Panc1 (cell line): Measurements from ENCODE around the gene LIPC. TPM values are rescaled to one million over a fixed set of nuclear protein-coding genes. Genes with fewer than 3 reads are reported as not detected.

ENCODE experiments used
- ATAC-seq: fragments of 200-7000 bp; cut with Tn5 transposase; 2 replicates; pipeline ENCODE4 v1.9.1; 2020; ENCODE audit warnings: mild to moderate bottlenecking, moderate library complexity
- BruUV-seq: library from RNA; stranded (reverse); fragments of 400-500 nt; replicated peaks from 2 replicates; lab custom pipeline; 2021; lab: Mats Ljungman, UMichigan
- CTCF ChIA-PET: fragments of 300-600 bp; sonication (Branson Sonifier 250); formaldehyde crosslinking; loops from one replicate; lab custom pipeline; 2022; ENCODE audit warnings: antibody characterized with exemption; lab: Charles Lee
- POLR2A ChIA-PET: fragments of 300-600 bp; sonication (Branson Sonifier 250); formaldehyde crosslinking; loops from one replicate; lab custom pipeline; 2022; ENCODE audit warnings: antibody characterized with exemption; lab: Charles Lee
- DNase-seq: peaks from one replicate; pipeline ENCODE4 v3.0.0-alpha.2; 2010; ENCODE audit warnings: low read depth, low spot score
- H3K27ac ChIP-seq: 2 replicates; pipeline ENCODE4 v1.5.1; 2011; ENCODE audit warnings: mild to moderate bottlenecking, low read length, inconsistent platforms
- H3K27me3 ChIP-seq: fragments of 200-500 bp; sonication (Bioruptor generic); 2 replicates; pipeline ENCODE4 v1.6.0; 2014; ENCODE audit warnings: low read length, inconsistent platforms; ENCODE audit not compliant: control insufficient read depth, insufficient read depth
- H3K36me3 ChIP-seq: fragments of 200-500 bp; sonication (Bioruptor generic); 2 replicates; pipeline ENCODE4 v1.5.1; 2014; ENCODE audit warnings: inconsistent platforms, mild to moderate bottlenecking, low read length, moderate library complexity; ENCODE audit not compliant: control insufficient read depth, insufficient read depth
- H3K4me1 ChIP-seq: 2 replicates; pipeline ENCODE4 v1.5.1; 2011; ENCODE audit warnings: inconsistent platforms, mild to moderate bottlenecking, low read length, moderate library complexity; ENCODE audit not compliant: control insufficient read depth, insufficient read depth
- H3K4me3 ChIP-seq, 2 experiments: 2 replicates each; pipeline ENCODE4 v1.5.1; 2011 to 2012; ENCODE audit warnings: low read depth in 2 of 2, low read length in 2 of 2, mild to moderate bottlenecking in 2 of 2, inconsistent platforms in 1 of 2, moderate library complexity in 1 of 2
- H3K9me3 ChIP-seq: fragments of 200-500 bp; sonication (Bioruptor generic); 2 replicates; pipeline ENCODE4 v1.5.1; 2014; ENCODE audit warnings: low read depth, mild to moderate bottlenecking, inconsistent platforms, low read length, moderate library complexity; ENCODE audit not compliant: control insufficient read depth, insufficient read depth
- CTCF ChIP-seq: fragments of 450-650 bp; IDR thresholded peaks from 2 replicates; pipeline ENCODE4 v1.5.1; 2017; ENCODE audit warnings: mild to moderate bottlenecking
- POLR2AphosphoS5 ChIP-seq: IDR thresholded peaks from 2 replicates; pipeline ENCODE4 v1.6.1; 2012; ENCODE audit warnings: mild to moderate bottlenecking, low read depth, low read length, moderate library complexity
- REST ChIP-seq, 2 experiments: IDR thresholded peaks; 2 replicates each; pipeline ENCODE4 v1.6.1; 2011 to 2012; ENCODE audit warnings: low read depth in 2 of 2, control low read depth in 1 of 2, low read length in 1 of 2, mild to moderate bottlenecking in 1 of 2, moderate library complexity in 1 of 2; ENCODE audit not compliant: insufficient read depth in 1 of 2
- SIN3A ChIP-seq: IDR thresholded peaks from 2 replicates; pipeline ENCODE4 v1.6.1; 2012; ENCODE audit warnings: low read depth, mild to moderate bottlenecking, low read length, moderate library complexity, borderline replicate concordance; ENCODE audit not compliant: insufficient read depth
- TCF7L2 ChIP-seq: IDR thresholded peaks from 2 replicates; pipeline ENCODE4 v1.6.1; 2011; ENCODE audit warnings: mild to moderate bottlenecking, low read depth, low read length, inconsistent platforms
- in situ Hi-C: cut with HindIII; loops from 2 replicates; pipeline ENCODE4 v1.10.0; 2016; ENCODE audit warnings: low sequenced_read_pairs, low pct_unique_long_range_greater_than_20kb
- intact Hi-C: fragments of 100-400 bp; cut with micrococcal nuclease; formaldehyde crosslinking; loops from one replicate; pipeline ENCODE4 v1.10.0; 2022; ENCODE audit not compliant: unreplicated experiment
- total RNA-seq: library from RNA; stranded (reverse); gene quantifications from one replicate; pipeline ENCODE4 v1.2.1, GENCODE V29; 2021; ENCODE audit not compliant: unreplicated experiment

The LIPC gene
- total RNA-seq, 1 experiment from 2014 or later, result not detected

- in situ Hi-C loops (no loop called here), intact Hi-C loops (no loop called here)
- POLR2A ChIA-PET, result no interaction called here
Measured at GRCh38 chr15:58443308-58443707, 11.5 kb downstream of the LIPC start.

GRCh38 chr15:58444056-58444455, 12.3 kb downstream of the LIPC start:
- in situ Hi-C loops, result no loop called here

More at GRCh38 chr15:58443308-58443707, 11.5 kb downstream of the LIPC start:
- Histone ChIP-seq H3K27me3 (no peaks in the 10 kb centered on the region), H3K9me3 (no peaks in the 10 kb centered on the region), H3K36me3 (no peaks in the 10 kb centered on the region), H3K4me3 (no peak overlapping the region), H3K4me1 (peaks cover 22% of the 10 kb centered on the region), H3K27ac (no peak overlapping the region)
- ATAC-seq (no peak), DNase-seq (no peak)
- BruUV-seq, result no TSS peak
- TF ChIP-seq CTCF (no peak), SIN3A (no peak), REST (IDR thresholded peaks at IDR 0.05; ENCODE audit: insufficient read depth in 1 of 2, low read depth in 2 of 2, low read length in 1 of 2) (no peak), TCF7L2 (no peak)
- CTCF ChIA-PET, result no interaction called here

More at GRCh38 chr15:58444056-58444455, 12.3 kb downstream of the LIPC start:
- H3K27me3 ChIP-seq, result no peaks in the 10 kb centered on the region
- H3K4me3 ChIP-seq, result no peak overlapping the region
- ChIA-PET CTCF (no interaction called here), POLR2A (no interaction called here)
- peaks cover 22% of the 10 kb centered on the region for H3K4me1 ChIP-seq
- H3K36me3 ChIP-seq, result no peaks in the 10 kb centered on the region
- BruUV-seq, result no TSS peak
- ATAC-seq, result no peak
- DNase-seq, result no peak
- no peak overlapping the region for H3K27ac ChIP-seq
- TF ChIP-seq CTCF (no peak), SIN3A (no peak), REST (IDR thresholded peaks at IDR 0.05; ENCODE audit: insufficient read depth in 1 of 2, low read depth in 2 of 2, low read length in 1 of 2) (no peak), POLR2AphosphoS5 (no peak), TCF7L2 (no peak)
- no peaks in the 10 kb centered on the region for H3K9me3 ChIP-seq
- intact Hi-C loops, result no loop called here
